ENCODE data around the gene TNS2. TPM values are rescaled to one million over a fixed set of nuclear protein-coding genes. Genes with fewer than 3 reads are reported as not detected.
A peak's percentile ranks its signal among the peaks of the same experiment; 100 is the strongest.
"Not testable (repeated sequence)": the region's sequence is repeated elsewhere in the genome, so short reads cannot be mapped to it uniquely, and the experiment has no call there.

The TNS2 gene
- total RNA-seq, 4 donors from 2014 or later: 48.2 to 397 (median 169) TPM

DNA sequence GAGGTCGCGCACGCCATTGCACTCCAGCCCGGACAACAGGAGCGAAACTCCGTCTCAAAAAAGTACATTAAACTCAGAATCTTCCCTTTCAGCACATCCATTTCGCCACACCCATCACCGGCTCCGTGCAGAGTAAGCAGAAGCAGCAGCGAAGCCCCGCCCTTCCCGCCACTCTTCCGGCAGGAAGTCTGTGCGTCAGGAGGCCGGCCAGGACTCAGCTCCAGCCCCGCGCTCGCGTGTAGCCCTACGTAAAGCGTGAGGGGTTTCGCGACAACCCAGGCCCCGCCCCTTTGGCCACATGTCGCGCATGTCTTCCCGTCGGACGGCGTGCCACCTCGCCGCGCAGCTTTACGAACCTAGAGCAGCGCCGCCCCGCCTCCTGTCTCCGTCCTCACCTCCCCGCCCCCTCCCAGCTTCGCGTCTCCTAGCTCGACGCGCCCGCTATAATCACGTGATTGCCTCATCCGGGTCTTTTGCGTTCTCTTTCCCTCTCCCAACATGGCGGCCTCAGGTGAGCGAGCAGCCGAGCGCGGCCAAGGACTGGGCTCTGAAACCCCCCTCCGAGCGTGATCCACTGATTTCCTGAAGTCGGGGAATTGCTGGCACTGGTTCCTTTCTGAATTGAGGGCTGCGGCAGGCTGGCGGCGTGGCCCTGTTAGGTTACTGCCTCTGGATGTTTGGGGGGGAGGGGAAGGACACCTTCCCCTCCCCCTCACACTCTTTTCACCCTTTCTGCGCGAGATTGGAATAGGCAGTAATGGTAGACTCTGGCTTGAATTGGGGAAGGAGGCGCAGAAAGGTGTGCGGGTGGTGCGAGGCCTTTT lies 43.7 kb upstream of the TNS2 start, which contains the start of gene EIF4B:
Gene EIF4B, plus strand, starts transcription at position 471 of the 824 bp plus-strand sequence. Its CDS starts 28 bp downstream, at position 499.
- H3K27ac ChIP-seq: peak within 1 kb of the TSS; percentile 91 to 93 (median 91)
- H3K4me3 ChIP-seq: peak within 1 kb of the TSS; percentile 62 to 95 (median 78)
- in situ Hi-C loops (cut with MboI; ENCODE audit: low pct_ligation_motif_present in 1 of 4, low pct_unique_long_range_greater_than_20kb in 1 of 4, low sequenced_read_pairs in 3 of 4): no loop called here
- DNase-seq: peak; percentile 100
- 1% methylated on average over 64 of the region's 64 CpGs; no CpG with 5 or more reads in 1 of the 2 donors for WGBS, 2 donors (ENCODE audit: low coverage in 1 of 2)
- intact Hi-C loops (cut with DNase I; ENCODE audit: low total_unique reads): no loop called here
- no peaks in the 10 kb centered on the region for H3K36me3 ChIP-seq
- TF ChIP-seq POLR2AphosphoS5 (IDR thresholded peaks at IDR 0.05): peak; percentile 79 to 90 (median 84)
- TF ChIP-seq, protein P1, sequence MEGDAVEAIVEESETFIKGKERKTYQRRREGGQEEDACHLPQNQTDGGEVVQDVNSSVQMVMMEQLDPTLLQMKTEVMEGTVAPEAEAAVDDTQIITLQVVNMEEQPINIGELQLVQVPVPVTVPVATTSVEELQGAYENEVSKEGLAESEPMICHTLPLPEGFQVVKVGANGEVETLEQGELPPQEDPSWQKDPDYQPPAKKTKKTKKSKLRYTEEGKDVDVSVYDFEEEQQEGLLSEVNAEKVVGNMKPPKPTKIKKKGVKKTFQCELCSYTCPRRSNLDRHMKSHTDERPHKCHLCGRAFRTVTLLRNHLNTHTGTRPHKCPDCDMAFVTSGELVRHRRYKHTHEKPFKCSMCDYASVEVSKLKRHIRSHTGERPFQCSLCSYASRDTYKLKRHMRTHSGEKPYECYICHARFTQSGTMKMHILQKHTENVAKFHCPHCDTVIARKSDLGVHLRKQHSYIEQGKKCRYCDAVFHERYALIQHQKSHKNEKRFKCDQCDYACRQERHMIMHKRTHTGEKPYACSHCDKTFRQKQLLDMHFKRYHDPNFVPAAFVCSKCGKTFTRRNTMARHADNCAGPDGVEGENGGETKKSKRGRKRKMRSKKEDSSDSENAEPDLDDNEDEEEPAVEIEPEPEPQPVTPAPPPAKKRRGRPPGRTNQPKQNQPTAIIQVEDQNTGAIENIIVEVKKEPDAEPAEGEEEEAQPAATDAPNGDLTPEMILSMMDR (IDR thresholded peaks at IDR 0.05): no peak
- peak; percentile 71 for TF ChIP-seq POLR2A (IDR thresholded peaks at IDR 0.05)
- peak; percentile 46 for TF ChIP-seq EP300 (IDR thresholded peaks at IDR 0.05; ENCODE audit: low read depth)
- H3K4me1 ChIP-seq: peaks cover 12 to 51% (median 46%) of the 10 kb centered on the region in 4 donors
- no peaks in the 10 kb centered on the region for H3K27me3 ChIP-seq
- no peaks in the 10 kb centered on the region for H3K9me3 ChIP-seq

DNA sequence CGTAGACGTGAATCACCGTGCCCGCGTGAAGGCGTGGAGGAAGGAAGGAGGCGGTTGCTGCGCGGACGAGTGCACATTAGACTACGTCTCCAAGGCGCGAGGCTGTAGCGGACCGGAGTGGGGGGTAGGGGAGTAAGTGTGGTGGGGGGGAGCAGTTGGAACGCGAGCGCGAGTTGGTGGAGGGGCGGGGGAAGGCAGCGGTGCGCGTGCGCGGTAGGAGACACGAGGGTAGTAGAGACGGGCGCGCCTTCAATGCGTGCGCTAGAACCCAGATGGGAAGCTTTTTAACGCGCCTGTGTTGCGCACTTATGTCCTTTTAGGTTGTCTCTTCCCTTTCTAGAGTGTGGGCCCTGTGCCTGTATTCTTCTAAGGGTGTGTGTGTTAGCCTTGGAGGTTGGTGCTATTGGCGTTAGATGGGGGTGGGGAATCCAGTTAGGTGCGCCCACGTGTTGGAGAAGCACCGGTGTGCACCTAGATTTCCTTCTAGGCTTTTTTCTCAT lies 43.0 kb upstream of the TNS2 start:
- Histone ChIP-seq H3K36me3 (no peaks in the 10 kb centered on the region), H3K4me1 (peaks cover 12 to 58% (median 51%) of the 10 kb centered on the region in 4 donors), H3K27ac (peak overlapping the region; percentile 91 to 93 (median 91)), H3K4me3 (peak overlapping the region; percentile 62 to 95 (median 78)), H3K27me3 (no peaks in the 10 kb centered on the region), H3K9me3 (no peaks in the 10 kb centered on the region)
- TF ChIP-seq, protein P1 (IDR thresholded peaks at IDR 0.05): no peak
- TF ChIP-seq POLR2AphosphoS5 (IDR thresholded peaks at IDR 0.05) (no peak), POLR2A (IDR thresholded peaks at IDR 0.05) (no peak), EP300 (IDR thresholded peaks at IDR 0.05; ENCODE audit: low read depth) (no peak)
- intact Hi-C loops (cut with DNase I; ENCODE audit: low total_unique reads) (no loop called here), in situ Hi-C loops (cut with MboI; ENCODE audit: low pct_ligation_motif_present in 1 of 4, low pct_unique_long_range_greater_than_20kb in 1 of 4, low sequenced_read_pairs in 3 of 4) (no loop called here)
- 0% methylated on average over 6 to 38 of the region's 38 CpGs for WGBS, 2 donors (ENCODE audit: low coverage in 1 of 2)
- peak; percentile 79 for DNase-seq

GRCh38 chr12:53007343-53007742 lies 42.5 kb upstream of the TNS2 start:
- WGBS, 2 donors (ENCODE audit: low coverage in 1 of 2): 19 to 28% methylated on average over 3 to 4 of the region's 4 CpGs
- Histone ChIP-seq H3K9me3 (no peaks in the 10 kb centered on the region), H3K36me3 (no peaks in the 10 kb centered on the region), H3K27me3 (no peaks in the 10 kb centered on the region), H3K27ac (peak overlapping the region; percentile 91 to 93 (median 91)), H3K4me1 (peaks cover 12 to 62% (median 52%) of the 10 kb centered on the region in 4 donors), H3K4me3 (peak overlapping the region; percentile 62 to 95 (median 78))
- intact Hi-C loops (cut with DNase I; ENCODE audit: low total_unique reads): no loop called here
- no peak for TF ChIP-seq EP300 (IDR thresholded peaks at IDR 0.05; ENCODE audit: low read depth)
- no peak for TF ChIP-seq POLR2AphosphoS5 (IDR thresholded peaks at IDR 0.05)
- no peak for TF ChIP-seq POLR2A (IDR thresholded peaks at IDR 0.05)
- TF ChIP-seq, protein P1 (IDR thresholded peaks at IDR 0.05): no peak
- in situ Hi-C loops (cut with MboI; ENCODE audit: low pct_ligation_motif_present in 1 of 4, low pct_unique_long_range_greater_than_20kb in 1 of 4, low sequenced_read_pairs in 3 of 4): no loop called here
- no peak for DNase-seq

- H3K4me1 ChIP-seq: peaks cover 12 to 69% (median 53%) of the 10 kb centered on the region in 4 donors
- not testable (repeated sequence) for H3K4me3 ChIP-seq
- 79 to 83% methylated on average over 11 to 15 of the region's 15 CpGs for WGBS, 2 donors (ENCODE audit: low coverage in 1 of 2)
These were observed 41.1 kb upstream of the TNS2 start for GRCh38 chr12:53008760-53009159.

More at GRCh38 chr12:53008760-53009159, 41.1 kb upstream of the TNS2 start:
- H3K9me3 ChIP-seq; intact Hi-C loops (cut with DNase I; ENCODE audit: low total_unique reads); in situ Hi-C loops (cut with MboI; ENCODE audit: low pct_ligation_motif_present in 1 of 4, low pct_unique_long_range_greater_than_20kb in 1 of 4, low sequenced_read_pairs in 3 of 4); DNase-seq; H3K36me3 ChIP-seq; H3K27me3 ChIP-seq; H3K27ac ChIP-seq: not testable (repeated sequence)

Measured in transverse colon (tissue), 4 donors.